ENCODE results near the gene KRT28.

GRCh38 chr17:40794466-40794865 is 5.3 kb downstream of the KRT28 start:
- TF ChIP-seq PATZ1 (CRISPR knock-in tag; IDR thresholded peaks at IDR 0.05; ENCODE audit: borderline replicate concordance): no peak
- no peak for TF ChIP-seq TCF4 (CRISPR knock-in tag; IDR thresholded peaks at IDR 0.05; ENCODE audit: borderline replicate concordance)
- TF ChIP-seq ARNTL (CRISPR knock-in tag; IDR thresholded peaks at IDR 0.05; ENCODE audit: borderline replicate concordance, low read depth): no peak
- no peak for TF ChIP-seq TOX (CRISPR knock-in tag; IDR thresholded peaks at IDR 0.05; ENCODE audit: borderline replicate concordance)
- TF ChIP-seq ZNF8 (CRISPR knock-in tag; IDR thresholded peaks at IDR 0.05): no peak
- TF ChIP-seq ZFP3 (CRISPR knock-in tag; IDR thresholded peaks at IDR 0.05): no peak
- no peak for TF ChIP-seq ESRRG (CRISPR knock-in tag; IDR thresholded peaks at IDR 0.05)
- no peak for TF ChIP-seq GLIS3 (CRISPR knock-in tag; IDR thresholded peaks at IDR 0.05)
- no peak for TF ChIP-seq RARB (CRISPR knock-in tag; IDR thresholded peaks at IDR 0.05)
